Fibroblast of the conjunctiva (primary cell): Measurements from ENCODE around the gene ELOVL5.
"Not testable (repeated sequence)": the region's sequence is repeated elsewhere in the genome, so short reads cannot be mapped to it uniquely, and the experiment has no call there.

Experiments
- DNase-seq: peaks from one replicate; pipeline ENCODE4 v3.0.0-alpha.2; 2010; ENCODE audit warnings: low read depth

ELOVL5 gene

DNA sequence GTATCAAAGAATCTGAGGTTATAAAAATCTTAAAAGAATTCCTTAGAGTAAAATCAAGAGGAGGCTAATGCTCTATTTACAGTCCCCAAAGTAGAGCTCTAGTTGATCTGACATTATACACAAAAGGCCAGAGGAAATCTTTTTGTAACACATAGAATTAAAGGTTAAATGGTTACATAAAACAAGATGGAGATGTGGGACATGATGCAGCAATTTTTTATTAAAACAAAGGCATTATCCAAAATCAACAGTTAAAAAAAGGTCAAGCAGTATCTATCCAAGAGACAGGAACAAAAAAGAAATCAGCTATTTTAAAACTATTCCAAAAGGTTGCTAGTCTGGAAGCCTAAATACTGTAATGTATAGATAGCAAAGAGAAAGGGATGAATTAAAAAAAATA, 20.4 kb downstream of the ELOVL5 start:
- no peak for DNase-seq

DNA sequence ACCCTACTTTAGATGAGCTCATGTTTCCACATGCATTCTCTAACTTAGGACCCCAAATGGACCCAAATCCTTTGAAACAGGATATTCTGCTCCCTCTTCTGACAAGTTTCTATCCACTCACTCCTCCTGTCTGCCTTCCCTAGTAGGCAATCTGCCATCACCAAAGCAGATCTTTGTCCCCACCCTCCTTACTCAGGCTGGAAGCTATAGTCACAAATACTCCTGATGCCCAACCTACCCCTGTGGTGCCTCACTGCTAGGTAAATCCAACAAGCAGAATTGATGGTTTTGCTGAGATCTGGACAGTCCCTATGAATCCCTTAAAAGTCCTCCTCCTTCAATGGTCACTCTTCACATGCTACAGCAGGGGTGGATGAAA, 21.7 kb downstream of the ELOVL5 start:
- DNase-seq: peak; percentile 28

- peak; percentile 93 for DNase-seq
Observed at GRCh38 chr6:53326372-53327016, 22.3 kb downstream of the ELOVL5 start.

- no peak for DNase-seq
Observed at GRCh38 chr6:53325785-53326184, 23.0 kb downstream of the ELOVL5 start.

DNA sequence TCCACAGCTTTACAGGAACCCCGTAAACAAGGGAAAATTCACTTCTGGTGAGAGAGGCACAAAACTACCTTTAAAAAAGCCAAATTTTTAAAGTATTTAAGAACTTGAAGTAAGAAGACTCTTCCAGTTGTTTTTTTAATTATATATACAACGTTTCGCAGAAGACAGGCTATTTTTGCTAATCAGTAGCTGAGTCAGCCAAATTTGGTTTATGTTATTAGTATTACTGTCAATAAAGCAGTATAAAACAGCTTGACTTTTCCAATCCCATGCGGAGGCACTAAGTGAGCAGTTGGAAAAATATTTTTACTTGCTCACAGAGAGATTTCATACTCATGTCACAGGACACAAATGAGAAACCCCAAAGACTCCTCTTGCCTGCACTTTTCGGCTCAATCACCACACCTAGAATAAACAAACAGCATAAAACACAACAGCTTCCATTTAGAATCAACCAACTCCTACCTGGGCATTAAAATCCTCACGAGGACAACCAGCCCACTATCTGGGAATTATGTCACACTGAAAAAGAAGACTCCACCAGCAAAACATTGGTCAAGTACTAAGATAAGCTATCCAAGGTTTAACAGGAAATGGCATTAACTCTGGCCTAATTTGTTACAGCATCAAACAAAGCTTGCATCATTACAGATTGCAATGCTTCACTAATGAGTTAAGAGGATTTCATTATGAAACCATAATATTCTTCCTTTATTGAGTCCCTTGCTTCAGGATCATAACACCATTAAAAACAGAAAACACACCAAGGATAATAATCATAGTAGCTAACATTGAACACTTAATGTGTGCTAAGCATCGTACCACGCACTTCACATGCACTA, 26.3 kb downstream of the ELOVL5 start:
- DNase-seq: no peak

GRCh38 chr6:53321701-53322100, 27.0 kb downstream of the ELOVL5 start:
- no peak for DNase-seq

- no peak for DNase-seq
Observed at GRCh38 chr6:53320964-53321363, 27.8 kb downstream of the ELOVL5 start.

GRCh38 chr6:53318429-53318828, 30.3 kb downstream of the ELOVL5 start:
- DNase-seq: no peak

DNA sequence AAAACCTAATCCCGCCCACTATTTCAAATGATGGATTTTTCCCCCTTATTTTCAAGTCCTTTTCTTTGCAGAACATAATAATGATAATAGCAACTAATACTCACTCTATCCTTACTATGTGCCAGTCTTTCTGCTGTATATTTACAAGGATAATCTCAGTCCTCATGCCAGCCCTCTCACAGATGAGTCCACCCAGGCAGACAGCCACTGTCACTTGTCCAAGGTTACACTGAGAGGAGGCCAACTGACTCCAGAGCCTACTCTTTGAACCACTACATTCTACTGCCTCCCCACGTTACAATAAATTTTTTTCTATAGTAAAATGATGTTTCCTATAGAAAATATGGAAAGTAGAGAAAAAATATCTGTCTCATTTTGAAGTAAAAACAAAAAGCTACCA, 30.9 kb downstream of the ELOVL5 start:
- no peak for DNase-seq

- not testable (repeated sequence) for DNase-seq
Observed at GRCh38 chr6:53317299-53317698, 31.5 kb downstream of the ELOVL5 start.

- no peak for DNase-seq
Observed at GRCh38 chr6:53316142-53316541, 32.6 kb downstream of the ELOVL5 start.

DNA sequence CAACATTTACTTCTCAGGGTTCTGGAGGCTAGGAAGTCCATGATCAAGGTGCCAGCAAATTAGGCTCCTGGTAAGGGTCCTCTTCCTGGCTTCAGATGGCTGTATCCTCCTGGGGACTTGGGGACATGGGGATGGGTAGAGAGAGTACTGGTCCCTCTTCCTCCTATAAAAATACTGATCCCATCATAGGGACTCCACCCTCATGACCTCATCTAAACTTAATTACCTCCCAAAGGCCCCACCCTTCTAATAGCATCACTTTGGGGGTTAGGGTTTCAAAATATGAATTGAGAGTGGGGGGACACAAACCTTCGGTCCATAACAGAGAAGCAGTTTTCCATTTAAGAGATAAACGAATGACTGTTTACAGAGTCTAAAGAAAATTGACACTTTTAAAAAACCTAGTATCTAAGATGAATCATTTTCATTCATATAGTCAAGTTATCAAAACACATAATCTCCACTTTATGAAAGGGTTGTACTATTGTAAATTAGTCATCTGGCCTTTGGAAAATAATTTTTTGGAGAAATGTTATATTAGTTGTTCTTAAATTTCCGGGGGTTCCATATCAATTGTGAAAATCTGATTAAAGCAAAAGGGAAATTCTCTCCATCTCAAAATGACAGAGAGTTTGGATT, 33.5 kb downstream of the ELOVL5 start:
- no peak for DNase-seq

- DNase-seq: peak; percentile 51
Observed at GRCh38 chr6:53313784-53314400, 34.9 kb downstream of the ELOVL5 start.

DNA sequence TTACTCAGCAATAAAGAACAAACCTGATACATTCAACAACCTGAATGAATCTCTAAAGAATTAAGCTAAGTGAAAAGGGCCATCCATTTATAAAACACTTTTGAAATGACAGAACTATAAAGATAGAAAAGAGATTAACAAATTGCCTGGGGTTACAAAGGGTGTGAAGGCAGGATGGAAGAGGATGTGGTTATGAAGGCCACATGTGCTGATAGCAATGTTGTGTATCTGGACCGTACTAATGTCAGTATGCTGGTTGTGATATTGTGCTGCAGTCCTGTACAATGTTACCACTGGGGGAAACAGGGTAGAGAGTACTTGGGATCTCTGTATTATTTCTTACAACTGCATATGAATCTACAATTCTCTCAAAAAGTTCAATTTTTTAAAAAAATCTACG, 36.4 kb downstream of the ELOVL5 start:
- no peak for DNase-seq

GRCh38 chr6:53311586-53311935, 37.2 kb downstream of the ELOVL5 start:
- DNase-seq: peak; percentile 52

DNA sequence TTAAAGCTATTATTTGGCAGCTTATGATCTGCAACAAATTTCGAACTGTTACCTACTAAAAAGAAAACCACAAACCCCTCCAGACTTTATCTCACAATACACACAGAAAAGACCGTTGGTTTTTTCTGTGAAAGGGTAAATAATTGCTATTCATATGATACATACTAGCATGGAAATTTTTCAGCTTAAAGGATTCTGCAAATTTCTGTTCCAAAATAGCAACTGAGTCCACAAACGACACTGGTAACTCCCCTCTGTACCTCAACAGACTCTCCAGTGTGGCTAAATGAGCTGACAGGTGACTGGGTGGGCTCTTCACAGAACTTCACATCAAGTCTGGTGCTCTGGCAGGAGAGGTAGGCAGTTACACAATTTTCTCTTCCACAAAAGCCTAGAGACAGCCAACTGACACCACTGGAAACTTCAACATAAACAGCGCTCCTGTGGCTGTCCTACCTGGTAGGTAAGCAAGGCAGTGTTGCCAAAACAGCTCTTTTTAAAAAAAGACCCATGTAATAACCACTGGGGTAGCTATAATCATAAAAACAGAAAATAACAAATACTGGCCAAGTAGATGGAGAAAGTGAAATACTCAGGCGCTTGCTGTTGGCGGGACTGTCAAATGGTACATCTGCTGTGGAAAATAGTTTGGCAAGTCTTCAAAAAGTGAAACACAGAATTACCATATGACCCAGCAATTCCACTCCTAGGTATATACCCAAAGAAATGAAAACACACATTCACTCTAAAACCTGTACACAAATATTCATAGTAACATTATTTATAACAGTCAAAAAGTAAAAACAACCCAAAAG, 37.8 kb downstream of the ELOVL5 start:
- DNase-seq: peak; percentile 43

DNA sequence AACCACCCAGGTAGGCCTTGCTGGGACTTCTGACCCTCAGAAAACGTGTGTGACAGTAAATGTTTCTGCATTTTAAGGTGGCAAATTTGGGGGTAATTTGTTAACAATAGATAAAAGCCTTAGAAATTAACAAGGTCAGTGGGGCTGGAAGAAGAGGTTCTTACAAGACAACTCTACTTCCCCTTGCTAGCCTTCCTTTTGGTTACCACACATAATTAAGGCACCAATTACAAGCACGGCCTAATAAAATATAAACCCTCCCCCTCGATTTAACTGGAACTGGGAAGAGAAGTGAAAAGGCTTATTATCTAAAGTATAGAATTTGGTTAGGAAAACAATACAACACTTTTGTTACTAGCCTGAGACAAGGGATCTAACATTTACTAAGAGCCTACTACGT, 38.8 kb downstream of the ELOVL5 start:
- DNase-seq: no peak

DNA sequence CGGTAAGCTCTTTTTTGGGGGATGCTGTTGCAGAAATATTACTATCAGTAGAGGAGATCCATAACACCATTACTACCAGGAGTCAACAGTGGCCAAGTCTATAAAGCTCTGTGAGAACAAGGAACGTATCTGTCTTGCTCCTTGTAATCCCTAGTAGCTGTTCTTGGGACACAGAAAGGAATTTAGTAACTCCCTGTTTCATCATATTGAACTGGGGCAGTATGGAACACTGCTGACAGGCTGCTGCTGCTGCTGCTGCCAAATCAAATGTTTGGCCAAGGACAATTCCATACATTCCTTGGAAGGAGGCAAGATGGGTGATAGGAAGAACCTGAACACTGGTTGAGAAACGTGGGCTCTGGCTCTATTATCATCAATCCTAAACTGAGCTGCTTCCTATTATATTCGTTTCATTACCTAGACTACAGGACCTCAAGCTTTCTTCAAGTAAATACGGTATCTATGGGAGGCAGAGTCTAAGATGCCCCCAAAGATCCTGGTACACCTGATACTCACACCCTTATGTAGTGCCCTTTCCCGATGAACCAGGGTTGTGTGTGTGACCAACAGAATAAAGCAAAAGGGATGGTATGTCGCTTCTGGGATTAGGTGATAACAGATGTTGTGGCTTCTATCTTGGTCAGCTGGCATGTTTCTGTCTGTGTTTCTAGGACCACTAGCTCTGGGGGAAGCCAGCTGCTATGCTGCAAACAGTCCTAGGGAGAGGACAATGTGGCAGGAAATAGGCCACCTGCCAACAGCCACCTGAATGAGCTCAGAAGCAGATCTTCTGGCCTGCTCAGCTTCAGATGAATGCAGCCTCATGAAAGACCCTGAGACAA, 39.5 kb downstream of the ELOVL5 start:
- peak; percentile 59 for DNase-seq

DNA sequence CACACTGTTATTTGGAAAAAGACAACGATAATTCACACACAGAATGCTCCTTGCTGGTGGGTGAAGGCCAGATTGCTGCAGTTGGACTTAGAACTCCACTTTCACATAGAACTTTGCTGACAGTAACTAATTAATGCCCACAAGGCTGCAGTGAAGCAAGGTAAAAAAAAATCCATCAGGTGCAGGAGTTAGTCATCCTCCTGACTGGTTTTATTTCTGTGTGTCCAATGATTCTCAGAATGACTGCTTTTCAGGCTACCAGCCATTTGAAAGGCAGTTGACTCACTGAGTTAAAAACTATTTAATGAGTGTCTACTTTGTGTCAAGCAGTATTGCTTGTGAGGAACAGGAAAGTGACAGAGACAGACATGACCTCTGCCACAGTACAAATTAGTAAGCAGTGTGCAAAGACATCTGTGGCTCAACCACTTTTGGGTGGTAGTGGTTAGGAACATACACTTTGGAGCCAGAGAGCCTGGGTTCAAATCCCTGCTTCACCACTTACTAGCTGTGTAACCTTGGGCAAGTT, 41.9 kb downstream of the ELOVL5 start:
- DNase-seq: no peak

DNA sequence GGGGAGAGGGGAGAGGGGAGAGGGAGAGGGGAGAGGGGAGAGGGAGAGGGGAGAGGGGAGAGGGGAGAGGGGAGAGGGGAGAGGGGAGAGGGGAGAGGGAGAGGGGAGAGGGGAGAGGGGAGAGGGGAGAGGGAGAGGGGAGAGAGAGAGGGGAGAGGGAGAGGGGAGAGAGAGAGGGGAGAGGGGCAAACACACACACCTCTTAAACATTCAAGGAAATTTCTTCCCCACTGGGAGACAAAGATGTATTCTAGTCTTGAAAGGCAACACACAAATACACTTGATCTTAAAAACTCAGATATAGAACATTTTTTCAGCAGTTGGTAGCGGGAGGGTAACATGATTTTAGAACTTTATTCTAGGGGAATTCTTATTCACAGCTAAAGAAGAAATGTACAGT, 42.5 kb downstream of the ELOVL5 start:
- not testable (repeated sequence) for DNase-seq

DNA sequence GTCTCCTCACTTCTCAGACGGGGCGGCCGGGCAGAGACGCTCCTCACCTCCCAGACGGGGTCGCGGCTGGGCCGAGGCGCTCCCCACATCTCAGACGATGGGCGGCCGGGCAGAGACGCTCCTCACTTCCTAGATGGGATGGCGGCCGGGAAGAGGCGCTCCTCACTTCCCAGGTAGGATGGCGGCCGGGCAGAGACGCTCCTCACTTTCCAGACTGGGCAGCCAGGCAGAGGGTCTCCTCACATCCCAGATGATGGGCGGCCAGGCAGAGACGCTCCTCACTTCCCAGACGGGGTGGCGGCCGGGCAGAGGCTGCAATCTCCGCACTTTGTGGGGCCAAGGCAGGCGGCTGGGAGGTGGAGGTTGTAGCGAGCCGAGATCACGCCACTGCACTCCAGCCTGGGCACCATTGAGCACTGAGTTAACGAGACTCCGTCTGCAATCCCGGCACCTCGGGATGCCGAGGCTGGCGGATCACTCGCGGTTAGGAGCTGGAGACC, 43.2 kb downstream of the ELOVL5 start:
- DNase-seq: not testable (repeated sequence)
